B cell (primary cell): ENCODE results near the gene PLCB4.

Experiments
- EZH2 ChIP-seq: IDR thresholded peaks from 2 replicates; pipeline ENCODE4 v1.6.1; 2012; ENCODE audit warnings: borderline replicate concordance, low read depth, mild to moderate bottlenecking, moderate library complexity, low read length; ENCODE audit not compliant: insufficient read depth, poor library complexity, severe bottlenecking
- TF ChIP-seq, protein P1 (sequence below): fragments of 200-600 bp; IDR thresholded peaks from one replicate; pipeline ENCODE4 v1.8.0; 2022; ENCODE audit warnings: antibody characterized with exemption, mild to moderate bottlenecking

DNA sequence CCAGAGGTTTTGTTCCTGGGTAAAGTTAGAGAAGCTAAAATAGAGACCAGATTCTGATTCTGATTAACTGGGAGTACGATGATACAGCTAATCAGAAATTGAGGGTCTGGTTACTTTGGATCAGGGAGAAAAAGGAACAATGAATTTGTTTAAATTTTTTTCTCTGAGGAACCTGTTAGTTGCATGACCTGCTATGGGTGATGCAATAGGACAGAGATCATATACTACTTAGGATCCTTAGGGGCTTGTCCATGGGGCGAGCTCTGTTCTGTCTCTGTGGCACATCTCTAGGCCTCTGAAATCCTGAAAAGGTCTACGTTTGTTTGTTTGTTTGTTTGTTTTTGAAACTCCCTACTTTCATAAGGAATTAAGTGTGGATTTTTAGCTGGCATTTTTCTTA lies 279.4 kb downstream of the PLCB4 start:
- TF ChIP-seq, protein P1, sequence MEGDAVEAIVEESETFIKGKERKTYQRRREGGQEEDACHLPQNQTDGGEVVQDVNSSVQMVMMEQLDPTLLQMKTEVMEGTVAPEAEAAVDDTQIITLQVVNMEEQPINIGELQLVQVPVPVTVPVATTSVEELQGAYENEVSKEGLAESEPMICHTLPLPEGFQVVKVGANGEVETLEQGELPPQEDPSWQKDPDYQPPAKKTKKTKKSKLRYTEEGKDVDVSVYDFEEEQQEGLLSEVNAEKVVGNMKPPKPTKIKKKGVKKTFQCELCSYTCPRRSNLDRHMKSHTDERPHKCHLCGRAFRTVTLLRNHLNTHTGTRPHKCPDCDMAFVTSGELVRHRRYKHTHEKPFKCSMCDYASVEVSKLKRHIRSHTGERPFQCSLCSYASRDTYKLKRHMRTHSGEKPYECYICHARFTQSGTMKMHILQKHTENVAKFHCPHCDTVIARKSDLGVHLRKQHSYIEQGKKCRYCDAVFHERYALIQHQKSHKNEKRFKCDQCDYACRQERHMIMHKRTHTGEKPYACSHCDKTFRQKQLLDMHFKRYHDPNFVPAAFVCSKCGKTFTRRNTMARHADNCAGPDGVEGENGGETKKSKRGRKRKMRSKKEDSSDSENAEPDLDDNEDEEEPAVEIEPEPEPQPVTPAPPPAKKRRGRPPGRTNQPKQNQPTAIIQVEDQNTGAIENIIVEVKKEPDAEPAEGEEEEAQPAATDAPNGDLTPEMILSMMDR, result no peak
- no peak for TF ChIP-seq EZH2
